HG02588 (cell line): ENCODE results near the gene FOCAD.
A peak's percentile ranks its signal among the peaks of the same experiment; 100 is the strongest.
"Not testable (repeated sequence)": the region's sequence is repeated elsewhere in the genome, so short reads cannot be mapped to it uniquely, and the experiment has no call there.

Experiments
- ATAC-seq: cut with Tn5 transposase; IDR thresholded peaks from one replicate; pipeline ENCODE4 v1.9.1; 2021; ENCODE audit warnings: mild to moderate bottlenecking, moderate library complexity; ENCODE audit not compliant: unreplicated experiment

FOCAD gene

GRCh38 chr9:20945856-20946255 lies 261.8 kb downstream of the FOCAD start:
- no peak for ATAC-seq

- no peak for ATAC-seq
Observed at GRCh38 chr9:20948703-20949102, 264.6 kb downstream of the FOCAD start.

GRCh38 chr9:20950707-20951106 lies 266.6 kb downstream of the FOCAD start:
- no peak for ATAC-seq

GRCh38 chr9:20962536-20963225 lies 278.6 kb downstream of the FOCAD start:
- ATAC-seq: no peak

DNA sequence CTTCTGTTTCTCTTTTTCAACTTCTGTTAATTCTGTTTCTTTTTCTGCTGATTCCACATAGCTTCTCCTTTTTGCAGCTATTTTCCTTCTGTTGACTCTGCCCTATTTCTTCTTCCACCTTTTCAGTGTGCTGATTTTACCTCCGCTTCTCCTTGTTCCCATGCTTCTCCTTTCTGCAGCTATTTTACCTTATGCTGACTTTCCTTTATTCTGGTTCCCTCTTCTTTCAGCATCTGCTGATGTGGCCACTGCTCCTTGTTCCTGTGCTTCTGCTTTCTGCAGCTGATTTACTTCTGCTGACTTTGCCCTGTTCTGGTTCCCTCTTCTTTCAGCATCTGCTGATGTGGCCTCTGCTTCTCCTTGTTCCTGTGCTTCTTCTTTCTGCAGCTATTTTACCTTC lies 288.6 kb downstream of the FOCAD start:
- ATAC-seq: no peak

DNA sequence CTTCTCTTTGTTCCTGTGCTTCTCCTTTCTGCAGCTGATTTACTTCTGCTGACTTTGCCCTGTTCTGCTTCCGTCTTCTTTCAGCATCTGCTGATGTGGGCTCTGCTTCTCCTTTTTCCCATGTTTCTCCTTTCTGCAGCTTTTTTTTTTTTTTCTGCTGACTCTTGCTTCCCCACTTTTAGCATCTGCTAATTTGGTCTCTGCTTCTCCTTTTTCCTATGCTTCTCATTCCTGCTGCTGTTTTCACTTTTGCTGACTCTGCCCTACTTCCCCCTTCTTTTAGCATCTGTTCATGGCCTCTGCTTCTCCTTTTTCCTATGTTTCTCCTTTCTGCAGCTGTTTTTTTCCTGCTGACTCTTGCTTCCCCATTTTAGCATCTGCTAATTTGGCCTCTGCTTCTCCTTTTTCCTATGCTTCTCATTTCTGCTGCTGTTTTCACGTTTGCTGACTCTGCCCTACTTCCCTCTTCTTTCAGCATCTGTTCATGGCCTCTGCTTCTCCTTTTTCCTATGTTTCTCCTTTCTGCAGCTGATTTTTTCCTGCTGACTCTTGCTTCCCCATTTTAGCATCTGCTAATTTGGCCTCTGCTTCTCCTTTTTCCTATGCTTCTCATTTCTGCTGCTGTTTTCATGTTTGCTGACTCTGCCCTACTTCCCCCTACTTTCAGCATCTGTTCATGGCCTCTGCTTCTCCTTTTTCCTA lies 289.3 kb downstream of the FOCAD start:
- not testable (repeated sequence) for ATAC-seq

- ATAC-seq: not testable (repeated sequence)
Observed at GRCh38 chr9:20974191-20974938, 290.3 kb downstream of the FOCAD start.

DNA sequence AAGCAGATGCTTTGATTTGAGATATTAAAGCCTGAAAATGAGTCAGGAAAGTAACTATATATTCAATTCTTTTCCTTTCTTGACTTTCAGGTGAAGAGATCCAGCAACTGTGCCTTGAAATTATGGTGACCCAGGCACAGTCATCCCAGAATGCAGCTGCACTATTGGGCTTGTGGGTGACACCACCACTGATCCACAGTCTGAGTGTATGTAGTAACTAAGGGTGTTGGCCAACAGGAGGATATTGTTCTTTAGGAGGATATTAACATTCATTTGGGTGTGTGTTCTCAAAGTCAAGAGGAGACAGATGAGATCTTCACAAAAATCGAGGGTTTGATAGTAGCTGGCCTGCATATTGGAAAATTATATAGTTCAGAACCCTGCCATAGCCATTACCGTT lies 294.2 kb downstream of the FOCAD start:
- ATAC-seq: no peak

- ATAC-seq: no peak
Observed at GRCh38 chr9:20980832-20981455, 296.9 kb downstream of the FOCAD start.

DNA sequence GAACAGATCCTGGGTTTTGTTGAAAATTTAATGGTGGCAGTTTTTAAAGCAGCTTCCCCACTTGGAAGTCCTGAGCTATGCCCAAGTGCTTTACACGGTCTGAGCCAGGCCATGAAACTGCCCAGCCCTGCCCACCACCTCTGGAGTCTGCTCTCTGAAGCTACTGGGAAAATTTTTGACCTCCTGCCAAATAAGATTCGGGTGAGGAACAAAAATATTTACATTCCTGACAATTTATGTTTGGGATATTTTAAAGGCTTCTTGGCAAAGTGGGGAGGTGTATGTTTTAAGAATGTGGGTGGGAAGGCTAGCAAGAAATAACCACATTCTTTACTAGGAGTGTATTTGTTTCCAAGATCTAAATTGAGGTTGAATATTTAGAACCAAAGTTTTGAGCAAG lies 297.4 kb downstream of the FOCAD start:
- ATAC-seq: no peak

- ATAC-seq: no peak
Observed at GRCh38 chr9:20984506-20984905, 300.4 kb downstream of the FOCAD start.

- ATAC-seq: no peak
Observed at GRCh38 chr9:20985851-20986600, 302.0 kb downstream of the FOCAD start.

DNA sequence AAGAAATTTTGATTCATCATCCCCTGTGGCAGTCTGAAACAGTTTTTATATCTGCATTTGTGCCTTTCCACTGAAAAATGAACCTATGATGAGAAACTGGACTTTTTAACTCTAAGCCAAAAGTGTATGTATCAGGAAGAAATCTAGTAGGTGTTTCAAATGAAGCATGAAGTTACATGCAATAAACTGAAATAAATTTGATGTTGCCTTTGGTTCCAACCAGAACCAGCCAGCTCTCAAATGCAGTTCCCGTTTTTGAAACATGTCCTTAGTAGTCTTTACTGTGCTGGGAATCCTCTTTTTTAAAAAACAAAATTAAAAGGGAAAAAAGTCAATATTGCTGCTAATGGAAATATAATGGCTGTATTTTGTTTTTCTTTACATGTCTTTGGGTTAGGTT lies 303.5 kb downstream of the FOCAD start:
- no peak for ATAC-seq

DNA sequence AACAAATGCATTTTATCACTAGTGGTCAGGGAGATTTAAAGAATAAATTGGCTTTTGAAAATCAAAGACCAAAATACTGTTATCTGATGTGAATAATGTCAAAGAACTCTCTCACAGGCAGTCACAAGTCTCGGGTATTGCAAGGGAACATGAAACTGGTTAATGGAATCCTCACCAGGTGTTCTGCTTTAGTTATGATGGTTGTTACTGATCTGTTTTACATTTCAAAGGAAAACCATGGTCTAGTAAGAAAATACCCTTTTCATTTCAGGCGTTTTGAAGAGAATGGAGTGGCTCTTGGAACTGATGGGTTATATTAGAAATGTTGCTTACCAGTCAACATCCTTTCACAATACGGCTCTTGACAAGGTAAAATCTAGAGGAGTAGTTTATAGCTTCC lies 304.0 kb downstream of the FOCAD start:
- ATAC-seq: no peak

- no peak for ATAC-seq
Observed at GRCh38 chr9:20988671-20989315, 304.7 kb downstream of the FOCAD start.

- ATAC-seq: no peak
Observed at GRCh38 chr9:20989923-20990341, 305.9 kb downstream of the FOCAD start.

GRCh38 chr9:20990867-20991266 lies 306.8 kb downstream of the FOCAD start:
- no peak for ATAC-seq

- no peak for ATAC-seq
Observed at GRCh38 chr9:20994486-20994885, 310.4 kb downstream of the FOCAD start.

- no peak for ATAC-seq
Observed at GRCh38 chr9:20995616-20996015, 311.6 kb downstream of the FOCAD start.

GRCh38 chr9:20996809-20997208 lies 312.8 kb downstream of the FOCAD start:
- ATAC-seq: peak; percentile 48
